ENCODE results near the gene TSPAN16.

TSPAN16 gene

GRCh38 chr19:11263726-11264125, 32.2 kb upstream of the TSPAN16 start:
- no peak for TF ChIP-seq CTCF (IDR thresholded peaks at IDR 0.05)

GRCh38 chr19:11264452-11265176, 31.3 kb upstream of the TSPAN16 start:
- TF ChIP-seq CTCF (IDR thresholded peaks at IDR 0.05), result no peak

- TF ChIP-seq CTCF (IDR thresholded peaks at IDR 0.05), result no peak
Measured at GRCh38 chr19:11265177-11265784, 30.7 kb upstream of the TSPAN16 start.

GRCh38 chr19:11265785-11266236, 30.1 kb upstream of the TSPAN16 start:
- no peak for TF ChIP-seq CTCF (IDR thresholded peaks at IDR 0.05)

DNA sequence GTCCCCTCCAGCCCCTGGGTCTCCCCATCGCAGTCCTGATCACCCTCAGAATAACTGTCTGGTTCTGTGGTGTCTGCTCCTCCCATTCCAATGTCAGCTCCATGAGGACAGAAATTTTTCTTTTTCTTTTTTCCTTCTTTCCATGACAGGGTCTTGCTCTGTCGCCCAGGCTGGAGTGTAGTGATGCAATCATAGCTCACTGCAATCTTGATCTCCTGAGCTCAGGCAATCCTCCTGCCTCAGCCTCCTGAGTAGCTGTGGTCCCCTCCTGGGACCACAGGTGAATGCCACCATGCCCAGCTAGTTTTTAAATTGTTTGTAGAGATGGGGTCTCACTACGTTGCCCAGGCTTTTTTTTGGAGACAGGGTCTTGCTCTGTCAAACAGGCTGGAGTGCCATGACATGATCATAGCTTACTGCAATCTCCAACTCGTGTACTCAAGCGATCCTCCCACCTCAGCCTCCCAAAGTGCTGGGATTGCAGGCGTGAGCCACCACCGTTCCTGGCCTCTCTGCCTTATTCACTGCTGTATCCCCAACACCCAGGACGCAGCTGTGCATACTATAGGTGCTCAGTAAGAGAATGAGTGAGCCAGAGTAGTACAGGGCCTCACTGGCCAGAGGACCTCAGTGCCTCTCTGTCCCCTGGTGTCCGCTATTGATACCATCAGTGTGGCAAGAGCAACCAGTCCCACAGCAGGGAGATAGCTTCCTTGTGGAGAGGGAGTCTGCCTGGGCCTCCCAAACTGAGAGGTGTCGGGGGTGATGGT, 28.5 kb upstream of the TSPAN16 start:
- no peak for TF ChIP-seq CTCF (IDR thresholded peaks at IDR 0.05)

- TF ChIP-seq CTCF (IDR thresholded peaks at IDR 0.05), result no peak
Measured at GRCh38 chr19:11268783-11269267, 27.1 kb upstream of the TSPAN16 start.

DNA sequence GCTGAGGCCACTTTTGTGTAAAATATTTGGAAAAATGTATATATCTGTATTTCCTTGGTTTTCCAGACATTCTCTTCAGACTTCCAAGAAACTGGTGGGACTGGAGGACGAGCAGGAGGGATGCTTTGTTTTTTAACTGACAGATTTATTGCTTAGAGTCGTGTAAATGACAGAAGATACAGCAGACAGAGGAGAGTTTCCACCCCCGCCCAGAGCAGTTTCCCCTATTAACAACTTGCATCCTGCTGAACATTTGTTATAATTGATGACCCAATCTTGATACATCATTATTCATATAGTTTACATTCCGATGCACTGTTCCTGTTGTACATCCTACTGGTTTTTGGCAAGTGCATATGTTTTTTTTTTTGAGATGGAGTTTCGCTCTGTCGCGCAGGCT, 26.6 kb upstream of the TSPAN16 start:
- TF ChIP-seq CTCF (IDR thresholded peaks at IDR 0.05), result no peak

All from LNCAP (cell line).